Umbilical cord (tissue), 2 donors: Measurements from ENCODE around the gene RHEX. TPM values are rescaled to one million over a fixed set of nuclear protein-coding genes. Genes with fewer than 3 reads are reported as not detected.
A peak's percentile ranks its signal among the peaks of the same experiment; 100 is the strongest.
"Not testable (repeated sequence)": the region's sequence is repeated elsewhere in the genome, so short reads cannot be mapped to it uniquely, and the experiment has no call there.

ENCODE experiments used
- DNase-seq: peaks from one replicate; pipeline ENCODE4 v3.0.0-alpha.2; 2015; ENCODE audit warnings: low spot score
- total RNA-seq: library from RNA; depleted of rRNA; stranded (reverse); fragments of >200 nt; gene quantifications from one replicate; pipeline ENCODE4 v1.2.3, GENCODE V29; 2014; ENCODE audit warnings: low replicate concordance; ENCODE audit not compliant: insufficient read depth

Gene RHEX
- total RNA-seq, 1 donor from 2014 or later = 4.1 TPM

GRCh38 chr1:206058927-206059292 is 5.9 kb downstream of the RHEX start:
- no peak for DNase-seq

DNA sequence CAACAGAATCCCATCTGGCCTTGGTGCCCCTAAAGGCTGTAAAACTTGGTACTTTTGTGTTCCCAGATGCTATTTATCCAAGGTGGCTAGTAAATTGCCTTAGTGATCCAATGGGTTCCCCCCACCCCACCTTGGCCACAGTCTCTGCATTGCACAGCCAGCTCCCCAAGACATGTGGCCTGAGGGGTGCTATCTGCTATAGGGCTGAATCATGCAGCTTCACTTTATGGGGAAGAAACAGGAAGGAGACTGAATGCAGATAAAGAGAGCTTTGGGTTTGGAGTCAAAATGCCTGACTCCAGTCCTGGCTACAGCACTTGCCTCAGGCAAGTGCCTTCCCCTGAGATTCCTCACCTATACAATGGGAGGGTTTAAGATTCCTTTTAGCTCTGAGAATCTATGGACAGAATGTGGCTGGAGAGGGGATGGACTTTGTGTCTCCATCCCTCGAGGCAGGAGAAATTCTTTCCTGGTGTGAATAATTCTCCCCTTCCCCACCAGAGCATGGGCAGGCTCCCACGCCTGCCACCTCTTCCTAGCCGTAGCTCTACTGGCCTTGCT is 6.5 kb downstream of the RHEX start:
- DNase-seq = no peak

DNA sequence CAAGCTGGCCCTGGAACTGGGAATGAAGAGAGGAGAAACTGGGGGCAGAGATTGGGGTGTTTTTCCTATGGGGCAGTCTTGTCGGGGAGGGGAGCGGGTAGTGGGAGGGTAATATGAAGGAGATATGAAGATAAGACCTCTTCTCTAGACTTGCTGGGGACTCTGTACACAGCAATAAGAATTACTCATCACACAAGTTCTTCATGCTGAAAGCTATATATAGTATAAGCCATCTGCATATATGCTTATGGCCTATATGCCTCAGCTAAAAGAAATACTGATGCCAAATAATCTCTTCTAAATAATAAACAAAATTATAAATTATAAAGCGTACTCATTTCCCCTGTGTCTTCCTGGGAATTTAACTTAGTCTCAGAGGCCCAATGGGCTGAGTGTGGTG is 7.9 kb downstream of the RHEX start:
- no peak for DNase-seq

- no peak for DNase-seq
These were observed 9.5 kb downstream of the RHEX start for GRCh38 chr1:206062464-206062863.

- not testable (repeated sequence) for DNase-seq
These were observed 11.0 kb downstream of the RHEX start for GRCh38 chr1:206064001-206064400.

- DNase-seq = not testable (repeated sequence)
These were observed 11.5 kb downstream of the RHEX start for GRCh38 chr1:206064501-206064900.

GRCh38 chr1:206065547-206066145 is 12.7 kb downstream of the RHEX start:
- DNase-seq = no peak

- DNase-seq = no peak
These were observed 13.7 kb downstream of the RHEX start for GRCh38 chr1:206066479-206067171.

DNA sequence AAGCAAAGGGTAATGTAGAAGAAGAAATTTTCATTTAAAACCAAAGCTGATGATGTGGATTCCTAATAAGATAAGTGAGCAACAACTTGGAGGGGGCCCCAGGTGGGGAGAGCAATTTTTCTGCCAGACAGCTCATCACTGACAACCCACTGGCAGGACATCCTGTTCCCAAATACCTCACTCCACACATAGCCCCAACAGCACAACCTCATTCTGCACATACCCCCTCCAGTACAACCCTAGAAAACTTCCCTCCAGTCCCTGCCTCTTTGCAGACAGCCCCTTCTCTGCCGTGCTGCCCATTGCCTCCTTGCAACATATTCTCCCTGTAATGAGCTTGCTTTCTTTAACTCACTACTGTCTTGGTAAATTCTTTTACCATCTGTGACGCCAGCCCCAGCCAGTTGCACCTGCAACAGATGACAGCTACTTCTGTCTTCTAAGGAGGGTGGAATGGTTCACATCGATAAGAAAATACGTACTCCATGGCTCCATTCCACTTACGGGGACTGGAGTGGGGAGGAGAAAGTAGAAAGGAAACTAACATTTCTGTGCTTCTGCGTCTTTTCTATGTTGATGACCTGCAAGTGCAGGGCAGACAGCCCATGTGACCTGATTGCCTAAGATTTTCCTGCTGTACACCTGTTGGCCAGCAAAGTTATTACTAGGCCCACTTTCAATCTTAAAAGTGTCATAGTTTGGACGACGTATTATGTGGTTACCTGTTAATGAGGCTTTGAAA is 14.7 kb downstream of the RHEX start:
- no peak for DNase-seq

- DNase-seq = no peak
These were observed 15.3 kb downstream of the RHEX start for GRCh38 chr1:206068314-206068713.

GRCh38 chr1:206070627-206071304 is 17.8 kb downstream of the RHEX start:
- DNase-seq = no peak

DNA sequence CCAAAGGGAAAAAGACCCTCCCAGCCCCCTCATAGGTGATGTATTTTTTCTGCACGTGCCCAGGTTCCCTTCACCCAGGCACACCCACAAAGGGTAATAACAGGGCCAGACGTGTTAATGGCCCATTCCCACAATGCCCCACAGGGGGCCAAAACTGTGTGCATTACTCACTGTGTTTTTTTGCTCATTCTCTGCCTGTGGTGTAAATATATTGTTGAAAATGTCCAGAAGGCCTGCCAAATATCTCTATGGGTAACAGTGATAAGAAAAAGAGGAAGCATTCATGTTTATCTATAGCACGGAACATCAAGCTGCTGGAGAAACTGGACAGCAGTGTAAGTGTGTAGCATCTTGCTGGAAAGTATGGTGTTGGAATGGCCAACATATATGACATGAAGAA is 21.9 kb downstream of the RHEX start:
- DNase-seq = no peak

- peak; percentile 86 for DNase-seq
These were observed 23.1 kb downstream of the RHEX start for GRCh38 chr1:206075786-206076755.

- no peak for DNase-seq
These were observed 26.2 kb downstream of the RHEX start for GRCh38 chr1:206079135-206079534.

- no peak for DNase-seq
These were observed 27.2 kb downstream of the RHEX start for GRCh38 chr1:206080026-206080820.

DNA sequence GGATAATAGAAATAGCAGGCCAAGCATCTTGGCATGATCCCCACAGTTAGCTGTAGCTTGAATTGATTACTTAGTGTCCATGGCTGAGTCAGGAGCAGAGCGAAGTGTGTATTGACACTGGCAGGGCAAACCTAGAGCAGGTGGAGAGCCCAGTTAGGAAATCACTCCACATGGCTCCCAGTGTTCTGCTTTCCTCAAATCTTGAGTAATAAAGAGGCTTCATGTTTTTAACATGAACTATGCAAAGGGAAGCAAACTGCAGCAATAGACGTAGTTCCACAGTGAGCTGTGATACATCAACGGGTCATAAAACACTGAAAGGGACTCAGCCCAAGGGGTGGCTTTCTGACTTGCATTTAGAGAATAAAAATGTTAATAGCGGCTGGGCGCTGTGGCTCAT is 28.9 kb downstream of the RHEX start:
- peak; percentile 94 for DNase-seq

GRCh38 chr1:206082831-206083695 is 30.1 kb downstream of the RHEX start:
- no peak for DNase-seq

GRCh38 chr1:206083750-206084149 is 30.8 kb downstream of the RHEX start:
- DNase-seq = no peak

- DNase-seq = no peak
These were observed 34.1 kb downstream of the RHEX start for GRCh38 chr1:206087091-206087490.
